Sigmoid colon (tissue), 7 donors: ENCODE measurements around the gene CASP3. TPM values are rescaled to one million over a fixed set of nuclear protein-coding genes. Genes with fewer than 3 reads are reported as not detected.
"Not testable (repeated sequence)": the region's sequence is repeated elsewhere in the genome, so short reads cannot be mapped to it uniquely, and the experiment has no call there.

Source experiments
- DNase-seq: peaks from one replicate; pipeline ENCODE4 v3.0.0-alpha.2; 2019
- H3K27ac ChIP-seq, 4 donors: fragments of 200-600 bp; sonication (generic); one replicate each; pipeline ENCODE4 v1.5.1; 2016 to 2019; ENCODE audit warnings: mild to moderate bottlenecking in 1 of 4
- H3K27me3 ChIP-seq, 3 donors: fragments of 200-600 bp; sonication (generic); one replicate each; pipeline ENCODE4 v1.5.1; 2019; ENCODE audit warnings: mild to moderate bottlenecking in 1 of 3
- H3K36me3 ChIP-seq, 4 donors: fragments of 200-600 bp; sonication (generic); one replicate each; pipeline ENCODE4 v1.5.1; 2016 to 2019
- H3K4me1 ChIP-seq, 4 donors: fragments of 200-600 bp; sonication (generic); one replicate each; pipeline ENCODE4 v1.5.1; 2017 to 2019
- H3K4me3 ChIP-seq, 4 donors: fragments of 200-600 bp; sonication (generic); one replicate each; pipeline ENCODE4 v1.5.1; 2017 to 2019; ENCODE audit warnings: mild to moderate bottlenecking in 2 of 4, moderate library complexity in 1 of 4
- H3K9me3 ChIP-seq, 4 donors: fragments of 200-600 bp in 3 of 4; sonication (generic) in 3 of 4; one replicate each; pipeline versions ENCODE4 v1.5.1 to v1.6.1; 2013 to 2019
- CTCF ChIP-seq, 4 experiments: fragments of 450-650 bp in 3 of 4; fragments of 200-600 bp in 1 of 4; IDR thresholded peaks; one replicate each; pipeline ENCODE4 v1.5.1; 2016 to 2019; ENCODE audit warnings: antibody characterized with exemption in 4 of 4, mild to moderate bottlenecking in 3 of 4, moderate library complexity in 2 of 4
- EP300 ChIP-seq, 4 donors: sonication (generic); formaldehyde crosslinking; IDR thresholded peaks; one replicate each; pipeline ENCODE4 v1.6.1; 2017; ENCODE audit warnings: antibody characterized with exemption in 4 of 4
- POLR2A ChIP-seq, 2 donors: fragments of 450-650 bp; IDR thresholded peaks; one replicate each; pipeline ENCODE4 v1.6.1; 2016; ENCODE audit warnings: antibody characterized with exemption in 2 of 2, mild to moderate bottlenecking in 2 of 2, moderate library complexity in 2 of 2
- POLR2AphosphoS5 ChIP-seq, 4 donors: sonication (generic); formaldehyde crosslinking; IDR thresholded peaks; one replicate each; pipeline ENCODE4 v1.6.1; 2017; ENCODE audit warnings: antibody characterized with exemption in 4 of 4
- WGBS, 2 donors: extraction: QIAGEN DNeasy Blood & Tissue Kit; methylation state at CpG; one replicate each; pipeline ENCODE4 v1.1.7; 2013; 5-methylcytosine and 5-hydroxymethylcytosine counted together
- intact Hi-C: fragments of 100-400 bp; cut with DNase I; formaldehyde crosslinking; loops from one replicate; pipeline ENCODE4 v1.15.1; 2023
- polyA plus RNA-seq, 3 donors: library from polyadenylated mRNA; stranded (reverse); fragments of 200-250 nt; gene quantifications; one replicate each; pipeline ENCODE4 v1.2.3, GENCODE V29; 2013
- total RNA-seq, 4 donors: library from RNA; depleted of rRNA; stranded (reverse); fragments of >200 nt; gene quantifications; one replicate each; pipeline ENCODE4 v1.1.0, GENCODE V29; 2016
- donor health status: healthy with polysubstance abuse.
- donor health status: Bipolar disorder and iron deficiency.
- donor health status: healthy.

The CASP3 gene
- total and polyA plus RNA-seq, 7 donors, result 9.4 to 70.1 (median 20.3) TPM

DNA sequence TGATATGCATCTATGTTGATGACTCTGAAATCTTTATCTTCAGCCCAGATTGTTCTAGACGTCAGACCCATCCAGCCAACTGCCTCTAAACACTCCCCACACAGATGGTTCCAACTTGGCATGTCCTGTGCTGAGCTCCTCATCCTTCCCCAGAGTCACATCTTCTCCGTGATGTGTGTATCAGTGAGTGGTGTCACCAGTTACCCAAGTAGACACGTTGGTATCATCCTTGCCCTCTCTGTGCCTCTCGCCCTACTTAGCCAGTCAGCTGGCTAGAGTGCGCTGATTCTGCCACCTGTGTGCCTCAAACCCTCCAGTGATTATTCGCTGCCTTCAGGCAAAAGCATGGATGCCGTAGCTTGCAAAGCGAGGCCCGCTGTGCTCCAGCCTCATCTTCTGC, 18.8 kb upstream of the CASP3 start:
- no peak overlapping the region for H3K27ac ChIP-seq
- no peaks in the 10 kb centered on the region for H3K9me3 ChIP-seq
- TF ChIP-seq POLR2AphosphoS5 (IDR thresholded peaks at IDR 0.05) (no peak), POLR2A (IDR thresholded peaks at IDR 0.05) (no peak), EP300 (IDR thresholded peaks at IDR 0.05) (no peak), CTCF (IDR thresholded peaks at IDR 0.05) (no peak)
- H3K36me3 ChIP-seq, result peaks cover 0 to 75% (median 16%) of the 10 kb centered on the region in 4 donors
- H3K27me3 ChIP-seq, result no peaks in the 10 kb centered on the region
- H3K4me3 ChIP-seq, result no peak overlapping the region
- 89 to 96% methylated on average over 9 of the region's 9 CpGs for WGBS, 2 donors
- no peaks in the 10 kb centered on the region for H3K4me1 ChIP-seq
- intact Hi-C loops, result no loop called here
- no peak for DNase-seq

- DNase-seq, result no peak
- no peak for TF ChIP-seq POLR2A (IDR thresholded peaks at IDR 0.05)
- no peak for TF ChIP-seq CTCF (IDR thresholded peaks at IDR 0.05)
- no peak for TF ChIP-seq POLR2AphosphoS5 (IDR thresholded peaks at IDR 0.05)
- no peak for TF ChIP-seq EP300 (IDR thresholded peaks at IDR 0.05)
- H3K4me3 ChIP-seq, result no peak overlapping the region
- WGBS, 2 donors, result 25 to 59% methylated on average over 6 of the region's 6 CpGs
- H3K27me3 ChIP-seq, result no peaks in the 10 kb centered on the region
- no peak overlapping the region for H3K27ac ChIP-seq
- peaks cover 0 to 64% (median 11%) of the 10 kb centered on the region in 4 donors for H3K36me3 ChIP-seq
- H3K4me1 ChIP-seq, result no peaks in the 10 kb centered on the region
- no peaks in the 10 kb centered on the region for H3K9me3 ChIP-seq
- intact Hi-C loops, result no loop called here
These were observed 17.4 kb upstream of the CASP3 start for GRCh38 chr4:184666670-184667069.

DNA sequence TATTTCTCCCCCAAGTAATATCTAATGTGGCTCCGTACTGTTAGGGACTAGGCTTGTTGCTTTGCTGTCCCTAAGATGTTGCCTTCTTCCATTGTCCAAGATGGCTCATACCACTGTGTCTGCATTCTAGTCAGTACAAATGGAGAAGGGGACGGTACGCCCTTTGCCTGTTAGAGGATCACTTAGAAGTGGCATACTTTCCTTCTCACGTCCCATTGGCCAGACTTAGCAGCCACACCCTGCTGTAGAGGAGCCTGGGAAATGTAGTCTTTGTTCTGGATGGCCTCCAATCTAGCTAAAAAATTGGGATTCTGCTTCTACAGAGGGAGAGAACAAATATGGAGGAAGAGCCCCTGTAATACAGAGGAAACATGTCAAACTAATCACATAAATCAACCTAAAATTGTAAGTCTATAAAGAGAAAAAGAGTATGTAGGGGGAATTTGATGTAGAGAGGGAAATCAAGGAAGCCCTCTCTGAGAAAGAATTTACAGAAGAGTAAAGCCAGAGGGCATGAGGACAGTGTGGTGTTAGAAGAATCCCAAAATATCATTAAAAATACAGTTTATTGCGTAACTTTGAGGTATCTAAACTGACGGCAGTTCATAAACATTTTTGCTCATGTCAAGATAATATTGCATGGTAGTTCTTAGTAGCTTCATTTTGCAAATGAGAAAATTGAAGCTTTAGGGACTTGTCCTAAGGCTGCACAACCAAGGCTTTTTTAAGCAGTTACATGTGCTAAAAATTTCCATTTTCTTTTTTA, 15.4 kb upstream of the CASP3 start:
- Histone ChIP-seq H3K27me3 (no peaks in the 10 kb centered on the region), H3K4me1 (no peaks in the 10 kb centered on the region), H3K9me3 (no peaks in the 10 kb centered on the region), H3K4me3 (no peak overlapping the region), H3K27ac (no peak overlapping the region), H3K36me3 (peaks cover 13 to 64% (median 21%) of the 10 kb centered on the region in 4 donors)
- 74 to 75% methylated on average over 6 of the region's 6 CpGs for WGBS, 2 donors
- intact Hi-C loops, result no loop called here
- no peak for TF ChIP-seq POLR2A (IDR thresholded peaks at IDR 0.05)
- TF ChIP-seq CTCF (IDR thresholded peaks at IDR 0.05), result no peak
- TF ChIP-seq EP300 (IDR thresholded peaks at IDR 0.05), result no peak
- no peak for TF ChIP-seq POLR2AphosphoS5 (IDR thresholded peaks at IDR 0.05)
- no peak for DNase-seq

- Histone ChIP-seq H3K4me3 (no peak overlapping the region), H3K27me3 (no peaks in the 10 kb centered on the region), H3K36me3 (peaks cover 12 to 44% (median 17%) of the 10 kb centered on the region in 4 donors), H3K9me3 (no peaks in the 10 kb centered on the region), H3K27ac (no peak overlapping the region), H3K4me1 (no peaks in the 10 kb centered on the region)
- 69 to 86% methylated on average over 1 of the region's 1 CpG for WGBS, 2 donors
- TF ChIP-seq CTCF (IDR thresholded peaks at IDR 0.05) (no peak), POLR2A (IDR thresholded peaks at IDR 0.05) (no peak), EP300 (IDR thresholded peaks at IDR 0.05) (no peak), POLR2AphosphoS5 (IDR thresholded peaks at IDR 0.05) (no peak)
- DNase-seq, result no peak
- intact Hi-C loops, result no loop called here
These were observed 13.0 kb upstream of the CASP3 start for GRCh38 chr4:184662236-184662635.

GRCh38 chr4:184660978-184661377, 11.7 kb upstream of the CASP3 start:
- Histone ChIP-seq H3K27ac (no peak overlapping the region), H3K27me3 (no peaks in the 10 kb centered on the region), H3K4me1 (no peaks in the 10 kb centered on the region), H3K36me3 (peaks cover 7 to 33% (median 13%) of the 10 kb centered on the region in 4 donors), H3K9me3 (no peaks in the 10 kb centered on the region), H3K4me3 (no peak overlapping the region)
- no peak for TF ChIP-seq POLR2AphosphoS5 (IDR thresholded peaks at IDR 0.05)
- no peak for TF ChIP-seq POLR2A (IDR thresholded peaks at IDR 0.05)
- TF ChIP-seq CTCF (IDR thresholded peaks at IDR 0.05), result no peak
- no peak for TF ChIP-seq EP300 (IDR thresholded peaks at IDR 0.05)
- intact Hi-C loops, result no loop called here
- no peak for DNase-seq

DNA sequence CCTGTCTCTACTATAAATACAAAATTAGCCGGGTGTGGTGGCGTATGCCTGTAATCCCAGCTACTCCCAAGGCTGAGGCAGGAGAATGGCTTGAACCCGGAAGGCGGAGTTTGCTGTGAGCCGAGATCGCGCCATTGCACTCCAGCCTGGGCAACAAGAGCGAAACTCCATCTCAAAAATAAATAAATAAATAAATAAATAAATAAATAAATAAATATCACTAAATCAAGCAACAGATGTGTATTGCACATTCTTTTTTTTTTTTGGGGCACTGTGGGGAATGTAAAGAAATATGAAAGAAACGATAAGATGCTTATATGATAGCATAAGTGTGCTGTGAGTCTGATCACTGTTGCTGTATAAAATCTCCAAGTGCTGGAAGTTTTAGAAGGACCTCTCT, 8.6 kb upstream of the CASP3 start:
- H3K27ac ChIP-seq, H3K4me1 ChIP-seq, DNase-seq, H3K4me3 ChIP-seq, H3K27me3 ChIP-seq, H3K9me3 ChIP-seq, intact Hi-C loops: not testable (repeated sequence)
- H3K36me3 ChIP-seq, result peaks cover 7 to 39% (median 13%) of the 10 kb centered on the region in 4 donors
- 98% methylated on average over 9 of the region's 9 CpGs for WGBS, 2 donors
